Stomach smooth muscle (tissue), 2 donors: ENCODE measurements around the gene ATP13A2.

Source experiments
- H3K27ac ChIP-seq: one replicate; pipeline ENCODE4 v1.7.0; 2013; ENCODE audit warnings: mild to moderate bottlenecking, low read length, inconsistent platforms
- H3K27me3 ChIP-seq, 2 donors: one replicate each; pipeline ENCODE4 v1.7.0; 2013; ENCODE audit warnings: low read length in 2 of 2; ENCODE audit not compliant: insufficient read depth in 2 of 2, control insufficient read depth in 1 of 2
- H3K36me3 ChIP-seq, 2 donors: one replicate each; pipeline ENCODE4 v1.7.0; 2013; ENCODE audit warnings: low read length in 2 of 2; ENCODE audit not compliant: control insufficient read depth in 2 of 2, insufficient read depth in 2 of 2
- H3K4me1 ChIP-seq: one replicate; pipeline ENCODE4 v1.7.0; 2013; ENCODE audit warnings: low read length; ENCODE audit not compliant: control insufficient read depth, insufficient read depth
- H3K4me3 ChIP-seq, 2 donors: one replicate each; pipeline ENCODE4 v1.7.0; 2013; ENCODE audit warnings: low read length in 2 of 2
- H3K9ac ChIP-seq, 2 donors: one replicate each; pipeline ENCODE4 v1.7.0; 2013; ENCODE audit warnings: low read length in 2 of 2, mild to moderate bottlenecking in 1 of 2
- H3K9me3 ChIP-seq, 2 donors: one replicate each; pipeline ENCODE4 v1.7.0; 2013; ENCODE audit warnings: low read length in 2 of 2; ENCODE audit not compliant: control insufficient read depth in 2 of 2
- donor health status: healthy.
- donor health status: Pancreatic carcinoma.

Gene ATP13A2

GRCh38 chr1:17047924-17048323 lies 36.2 kb upstream of the ATP13A2 start:
- Histone ChIP-seq H3K36me3 (peaks cover 12 to 14% of the 10 kb centered on the region in 2 donors), H3K4me3 (no peak overlapping the region), H3K27me3 (no peaks in the 10 kb centered on the region), H3K9me3 (no peaks in the 10 kb centered on the region), H3K9ac (no peak overlapping the region), H3K4me1 (peaks cover 10% of the 10 kb centered on the region), H3K27ac (no peak overlapping the region)

- Histone ChIP-seq H3K9me3 (no peaks in the 10 kb centered on the region), H3K27me3 (no peaks in the 10 kb centered on the region), H3K4me1 (no peaks in the 10 kb centered on the region), H3K4me3 (no peak overlapping the region), H3K27ac (no peak overlapping the region), H3K36me3 (peaks cover 13 to 19% of the 10 kb centered on the region in 2 donors), H3K9ac (peak overlapping the region in 1 of 2 donors; percentile 12)
Measured at GRCh38 chr1:17046334-17046657, 34.6 kb upstream of the ATP13A2 start.

- Histone ChIP-seq H3K27me3 (no peaks in the 10 kb centered on the region), H3K4me3 (peak overlapping the region; percentile 1 to 43), H3K9me3 (no peaks in the 10 kb centered on the region), H3K9ac (peak overlapping the region in 1 of 2 donors; percentile 12), H3K4me1 (no peaks in the 10 kb centered on the region), H3K36me3 (peaks cover 11 to 19% of the 10 kb centered on the region in 2 donors), H3K27ac (no peak overlapping the region)
Measured at GRCh38 chr1:17045634-17046333, 34.1 kb upstream of the ATP13A2 start.

GRCh38 chr1:17045150-17045549 lies 33.4 kb upstream of the ATP13A2 start:
- no peaks in the 10 kb centered on the region for H3K4me1 ChIP-seq
- H3K9ac ChIP-seq: no peak overlapping the region
- H3K4me3 ChIP-seq: no peak overlapping the region
- no peaks in the 10 kb centered on the region for H3K9me3 ChIP-seq
- no peak overlapping the region for H3K27ac ChIP-seq
- peaks cover 11 to 22% of the 10 kb centered on the region in 2 donors for H3K36me3 ChIP-seq
- no peaks in the 10 kb centered on the region for H3K27me3 ChIP-seq

- Histone ChIP-seq H3K27me3 (no peaks in the 10 kb centered on the region), H3K27ac (no peak overlapping the region), H3K4me3 (no peak overlapping the region), H3K4me1 (no peaks in the 10 kb centered on the region), H3K36me3 (peaks cover 11 to 23% of the 10 kb centered on the region in 2 donors), H3K9ac (no peak overlapping the region), H3K9me3 (no peaks in the 10 kb centered on the region)
Measured at GRCh38 chr1:17043676-17044075, 31.9 kb upstream of the ATP13A2 start.

- Histone ChIP-seq H3K4me1 (no peaks in the 10 kb centered on the region), H3K9ac (no peak overlapping the region), H3K27ac (no peak overlapping the region), H3K27me3 (no peaks in the 10 kb centered on the region), H3K36me3 (peaks cover 11 to 23% of the 10 kb centered on the region in 2 donors), H3K9me3 (no peaks in the 10 kb centered on the region), H3K4me3 (no peak overlapping the region)
Measured at GRCh38 chr1:17040135-17040534, 28.4 kb upstream of the ATP13A2 start.

- no peaks in the 10 kb centered on the region for H3K4me1 ChIP-seq
- H3K4me3 ChIP-seq: no peak overlapping the region
- H3K9me3 ChIP-seq: no peaks in the 10 kb centered on the region
- H3K27me3 ChIP-seq: no peaks in the 10 kb centered on the region
- no peak overlapping the region for H3K27ac ChIP-seq
- H3K36me3 ChIP-seq: peaks cover 11 to 23% of the 10 kb centered on the region in 2 donors
- H3K9ac ChIP-seq: no peak overlapping the region
Measured at GRCh38 chr1:17039522-17039921, 27.8 kb upstream of the ATP13A2 start.

GRCh38 chr1:17033481-17033880 lies 21.8 kb upstream of the ATP13A2 start:
- Histone ChIP-seq H3K4me1 (no peaks in the 10 kb centered on the region), H3K27me3 (no peaks in the 10 kb centered on the region), H3K36me3 (peaks cover 19 to 26% of the 10 kb centered on the region in 2 donors), H3K27ac (no peak overlapping the region), H3K9me3 (no peaks in the 10 kb centered on the region), H3K9ac (no peak overlapping the region), H3K4me3 (no peak overlapping the region)

GRCh38 chr1:17032741-17033140 lies 21.0 kb upstream of the ATP13A2 start:
- Histone ChIP-seq H3K9ac (no peak overlapping the region), H3K4me1 (no peaks in the 10 kb centered on the region), H3K27ac (no peak overlapping the region), H3K36me3 (peaks cover 25 to 33% of the 10 kb centered on the region in 2 donors), H3K4me3 (no peak overlapping the region), H3K27me3 (no peaks in the 10 kb centered on the region), H3K9me3 (no peaks in the 10 kb centered on the region)

GRCh38 chr1:17031436-17031835 lies 19.7 kb upstream of the ATP13A2 start:
- no peaks in the 10 kb centered on the region for H3K4me1 ChIP-seq
- H3K27ac ChIP-seq: no peak overlapping the region
- H3K9me3 ChIP-seq: no peaks in the 10 kb centered on the region
- H3K36me3 ChIP-seq: peaks cover 34 to 46% of the 10 kb centered on the region in 2 donors
- H3K9ac ChIP-seq: no peak overlapping the region
- H3K27me3 ChIP-seq: no peaks in the 10 kb centered on the region
- H3K4me3 ChIP-seq: no peak overlapping the region

GRCh38 chr1:17030206-17030605 lies 18.5 kb upstream of the ATP13A2 start:
- H3K4me3 ChIP-seq: no peak overlapping the region
- no peaks in the 10 kb centered on the region for H3K27me3 ChIP-seq
- no peak overlapping the region for H3K9ac ChIP-seq
- H3K4me1 ChIP-seq: no peaks in the 10 kb centered on the region
- H3K36me3 ChIP-seq: peaks cover 34 to 50% of the 10 kb centered on the region in 2 donors
- H3K27ac ChIP-seq: no peak overlapping the region
- H3K9me3 ChIP-seq: no peaks in the 10 kb centered on the region
